Erythroblast (primary cell): Measurements from ENCODE around the gene ZNF423.

Experiments
- GATA1 ChIP-seq: IDR thresholded peaks from 2 replicates; pipeline ENCODE4 v1.6.1; 2011; ENCODE audit warnings: low read depth, mild to moderate bottlenecking, control low read depth, low read length, moderate library complexity
- POLR2A ChIP-seq: IDR thresholded peaks from 2 replicates; pipeline ENCODE4 v1.6.1; 2011; ENCODE audit warnings: mild to moderate bottlenecking, low read length

GRCh38 chr16:49690778-49691177 is 165.1 kb downstream of the ZNF423 start:
- no peak for TF ChIP-seq POLR2A
- TF ChIP-seq GATA1 = no peak
